GM23338 (cell line): ENCODE measurements around the gene DYSF. TPM values are rescaled to one million over a fixed set of nuclear protein-coding genes. Genes with fewer than 3 reads are reported as not detected.

Experiments used
- ATAC-seq: fragments of 200-7000 bp; cut with Tn5 transposase; 3 replicates; pipeline ENCODE4 v1.9.1; 2020
- DNase-seq: peaks from one replicate; pipeline ENCODE4 v3.0.0-alpha.2; 2015; ENCODE audit warnings: low spot score
- H2AFZ ChIP-seq: fragments of 200-600 bp; sonication (generic); 2 replicates; pipeline ENCODE4 v1.8.0; 2016; ENCODE audit warnings: antibody characterized with exemption, mild to moderate bottlenecking, moderate library complexity
- H3F3A ChIP-seq: fragments of 200-600 bp; sonication (generic); replicated peaks from 2 replicates; pipeline ENCODE4 v1.8.0; 2017; ENCODE audit warnings: antibody characterized with exemption, mixed run types, low read depth
- H3K27ac ChIP-seq: fragments of 200-600 bp; sonication (generic); 2 replicates; pipeline ENCODE4 v1.6.1; 2016; ENCODE audit warnings: low read depth
- H3K27me3 ChIP-seq: fragments of 200-600 bp; sonication (generic); 2 replicates; pipeline ENCODE4 v1.8.0; 2016; ENCODE audit warnings: mild to moderate bottlenecking, mixed run types, moderate library complexity; ENCODE audit not compliant: insufficient read depth
- H3K36me3 ChIP-seq: fragments of 200-600 bp; sonication (generic); 2 replicates; pipeline ENCODE4 v1.8.0; 2016; ENCODE audit warnings: mild to moderate bottlenecking; ENCODE audit not compliant: insufficient read depth
- H3K4me1 ChIP-seq: fragments of 200-600 bp; sonication (generic); 2 replicates; pipeline ENCODE4 v1.8.0; 2016; ENCODE audit warnings: mild to moderate bottlenecking, moderate library complexity; ENCODE audit not compliant: insufficient read depth
- H3K4me2 ChIP-seq: fragments of 200-600 bp; sonication (generic); 2 replicates; pipeline ENCODE4 v1.7.1; 2017; ENCODE audit warnings: mixed run types
- H3K4me3 ChIP-seq: fragments of 200-600 bp; sonication (generic); 2 replicates; pipeline ENCODE4 v1.6.1; 2016; ENCODE audit warnings: mixed run types
- H3K79me2 ChIP-seq: fragments of 200-600 bp; sonication (generic); replicated peaks from 2 replicates; pipeline ENCODE4 v1.8.0; 2017; ENCODE audit warnings: mild to moderate bottlenecking; ENCODE audit not compliant: insufficient read depth
- H3K9me2 ChIP-seq: fragments of 200-600 bp; sonication (generic); 2 replicates; pipeline ENCODE4 v1.8.0; 2017; ENCODE audit not compliant: insufficient read depth
- H4K20me1 ChIP-seq: fragments of 200-600 bp; sonication (generic); replicated peaks from 2 replicates; pipeline ENCODE4 v1.8.0; 2017; ENCODE audit warnings: mild to moderate bottlenecking; ENCODE audit not compliant: insufficient read depth
- H3K27ac Mint-ChIP-seq: 2 replicates; pipeline ENCODE4 v1.8.0; 2020; ENCODE audit warnings: inconsistent platforms, mild to moderate bottlenecking, moderate library complexity, mixed read lengths
- H3K27me3 Mint-ChIP-seq: 3 replicates; pipeline ENCODE4 v1.8.0; 2022; ENCODE audit warnings: low read depth, mild to moderate bottlenecking, moderate library complexity, mixed read lengths, inconsistent platforms; ENCODE audit not compliant: insufficient read depth, poor library complexity
- H3K36me3 Mint-ChIP-seq: 3 replicates; pipeline ENCODE4 v1.8.0; 2021; ENCODE audit warnings: low read depth, mild to moderate bottlenecking, inconsistent platforms, moderate library complexity, mixed read lengths
- H3K4me1 Mint-ChIP-seq: 3 replicates; pipeline ENCODE4 v1.8.0; 2020; ENCODE audit warnings: mild to moderate bottlenecking, inconsistent platforms, mixed read lengths
- H3K4me3 Mint-ChIP-seq: 3 replicates; pipeline ENCODE4 v1.8.0; 2021; ENCODE audit warnings: moderate library complexity, mild to moderate bottlenecking, inconsistent platforms, mixed read lengths
- H3K9me3 Mint-ChIP-seq: 3 replicates; pipeline ENCODE4 v1.8.0; 2020; ENCODE audit warnings: moderate library complexity, mild to moderate bottlenecking, inconsistent platforms, mixed read lengths
- CREB1 ChIP-seq: fragments of 250-450 bp; sonication (Bioruptor Pico); IDR thresholded peaks from 2 replicates; pipeline ENCODE4 v1.5.0; 2020; ENCODE audit warnings: low read depth, mild to moderate bottlenecking, moderate library complexity
- CTCF ChIP-seq, 2 experiments: fragments of 200-600 bp in 1 of 2; sonication (generic) in 1 of 2; conservative IDR thresholded peaks; 2 replicates each; pipeline versions ENCODE4 v1.5.1 to v1.6.1; 2016 to 2017; ENCODE audit warnings: antibody characterized with exemption in 2 of 2, low read depth in 2 of 2, mild to moderate bottlenecking in 2 of 2, moderate library complexity in 1 of 2
- EZH2 ChIP-seq: fragments of 200-600 bp; sonication (generic); IDR thresholded peaks from one replicate; pipeline ENCODE4 v1.8.0; 2017; ENCODE audit warnings: antibody characterized with exemption, mild to moderate bottlenecking, low read depth; ENCODE audit not compliant: unreplicated experiment
- EZH2phosphoT487 ChIP-seq: fragments of 200-600 bp; sonication (generic); IDR thresholded peaks from one replicate; pipeline ENCODE4 v1.8.1; 2018; ENCODE audit warnings: antibody characterized with exemption; ENCODE audit not compliant: unreplicated experiment
- JUNB ChIP-seq: IDR thresholded peaks from one replicate; pipeline ENCODE4 v1.6.1; 2016; ENCODE audit warnings: antibody characterized with exemption; ENCODE audit not compliant: unreplicated experiment
- POLR2AphosphoS5 ChIP-seq: IDR thresholded peaks from 2 replicates; pipeline ENCODE4 v1.6.1; 2016; ENCODE audit warnings: antibody characterized with exemption, low read depth
- REST ChIP-seq: IDR thresholded peaks from one replicate; pipeline ENCODE4 v1.6.1; 2018; ENCODE audit warnings: antibody characterized with exemption; ENCODE audit not compliant: unreplicated experiment
- ZNF114 ChIP-seq: fragments of 250-450 bp; sonication (Bioruptor Pico); IDR thresholded peaks from 2 replicates; pipeline ENCODE4 v1.5.0; 2020; ENCODE audit warnings: mild to moderate bottlenecking, moderate library complexity
- ZNF331 ChIP-seq: fragments of 250-450 bp; sonication (Bioruptor Pico); IDR thresholded peaks from 2 replicates; pipeline ENCODE4 v1.5.0; 2020; ENCODE audit warnings: low read depth, mild to moderate bottlenecking, moderate library complexity
- polyA plus RNA-seq: library from polyadenylated mRNA; unstranded; fragments of >200 nt; fragmentation: Nextera tagmentation; extraction: Ambion mirVana; gene quantifications from 2 replicates; pipeline ENCODE4 v1.2.1, GENCODE V29; 2016
- total RNA-seq: library from RNA; depleted of rRNA; stranded (reverse); fragments of >200 nt; shearing (Covaris generic); gene quantifications from 2 replicates; pipeline ENCODE4 v1.2.3, GENCODE V29; 2014

DYSF gene
- total and polyA plus RNA-seq, 2 experiments from 2014 or later: 7.3 to 21.3 TPM

GRCh38 chr2:71603851-71604725, 150.7 kb downstream of the DYSF start:
- Histone ChIP-seq H3K9me2 (0 out of 2 replicates have a peak, but pooled peaks cover 5% of the 10 kb centered on the region), H3K4me2 (no peak overlapping the region), H3F3A (no peaks in the 10 kb centered on the region), H3K4me3 (no peak overlapping the region), H3K79me2 (no peaks in the 10 kb centered on the region), H3K27me3 (no peaks in the 10 kb centered on the region), H3K36me3 (no peaks in the 10 kb centered on the region), H4K20me1 (no peaks in the 10 kb centered on the region), H3K4me1 (0 out of 2 replicates have a peak, but pooled peaks cover 6% of the 10 kb centered on the region), H2AFZ (no peak overlapping the region), H3K27ac (no peak overlapping the region)
- H3K4me1 Mint-ChIP-seq: peaks cover 23% of the 10 kb centered on the region
- peaks cover 7% of the 10 kb centered on the region; the same call in 1 of the 3 replicates for H3K36me3 Mint-ChIP-seq
- no peaks in the 10 kb centered on the region for H3K9me3 Mint-ChIP-seq
- TF ChIP-seq JUNB (no peak), CTCF (conservative IDR thresholded peaks at IDR 0.05; ENCODE audit: low read depth in 2 of 2) (peak in 1 of 2 experiments; percentile 10; a peak in 1 of 4 replicates)
- H3K4me3 Mint-ChIP-seq: no peak overlapping the region
- peaks cover 7% of the 10 kb centered on the region for H3K27me3 Mint-ChIP-seq
- no peak overlapping the region for H3K27ac Mint-ChIP-seq
- DNase-seq (no peak), ATAC-seq (peak; percentile 26; the same call in 2 of the 3 replicates)

- peak overlapping the region; percentile 38; the same call in 1 of the 2 replicates for H3K27ac Mint-ChIP-seq
- 0 out of 2 replicates have a peak, but pooled peaks cover 5% of the 10 kb centered on the region for H3K9me2 ChIP-seq
- H3K9me3 Mint-ChIP-seq: no peaks in the 10 kb centered on the region
- ATAC-seq (no peak), DNase-seq (no peak)
- H3K27ac ChIP-seq: no peak overlapping the region
- no peak overlapping the region for H3K4me3 Mint-ChIP-seq
- H3K36me3 ChIP-seq: no peaks in the 10 kb centered on the region
- no peaks in the 10 kb centered on the region for H3F3A ChIP-seq
- no peak overlapping the region for H3K4me3 ChIP-seq
- H3K27me3 ChIP-seq: no peaks in the 10 kb centered on the region
- no peak overlapping the region for H3K4me2 ChIP-seq
- H3K36me3 Mint-ChIP-seq: peaks cover 7% of the 10 kb centered on the region; the same call in 1 of the 3 replicates
- TF ChIP-seq ZNF114 (CRISPR knock-in tag): no peak
- H3K4me1 ChIP-seq: 0 out of 2 replicates have a peak, but pooled peaks cover 6% of the 10 kb centered on the region
- no peaks in the 10 kb centered on the region for H4K20me1 ChIP-seq
- peaks cover 23% of the 10 kb centered on the region for H3K4me1 Mint-ChIP-seq
- no peak overlapping the region for H2AFZ ChIP-seq
- H3K27me3 Mint-ChIP-seq: peaks cover 7% of the 10 kb centered on the region
- H3K79me2 ChIP-seq: no peaks in the 10 kb centered on the region
Measured at GRCh38 chr2:71604726-71605120, 151.4 kb downstream of the DYSF start.

- Histone ChIP-seq H3K4me1 (0 out of 2 replicates have a peak, but pooled peaks cover 6% of the 10 kb centered on the region), H3F3A (no peaks in the 10 kb centered on the region), H3K79me2 (no peaks in the 10 kb centered on the region), H3K27ac (no peak overlapping the region), H3K9me2 (0 out of 2 replicates have a peak, but pooled peaks cover 5% of the 10 kb centered on the region), H2AFZ (0 out of 2 replicates have a peak overlapping the region, but pooled peaks have one; percentile 52), H3K27me3 (no peaks in the 10 kb centered on the region), H3K36me3 (no peaks in the 10 kb centered on the region), H4K20me1 (no peaks in the 10 kb centered on the region), H3K4me3 (no peak overlapping the region), H3K4me2 (no peak overlapping the region)
- H3K4me3 Mint-ChIP-seq: no peak overlapping the region
- ATAC-seq (peak; percentile 59), DNase-seq (no peak)
- peak overlapping the region; percentile 38; the same call in 1 of the 2 replicates for H3K27ac Mint-ChIP-seq
- H3K36me3 Mint-ChIP-seq: peaks cover 7% of the 10 kb centered on the region; the same call in 1 of the 3 replicates
- peaks cover 7% of the 10 kb centered on the region for H3K27me3 Mint-ChIP-seq
- H3K4me1 Mint-ChIP-seq: peaks cover 23% of the 10 kb centered on the region
- H3K9me3 Mint-ChIP-seq: no peaks in the 10 kb centered on the region
- no peak for TF ChIP-seq CTCF (conservative IDR thresholded peaks at IDR 0.05; ENCODE audit: low read depth in 2 of 2)
- no peak for TF ChIP-seq ZNF114 (CRISPR knock-in tag)
- TF ChIP-seq EZH2: no peak
- TF ChIP-seq POLR2AphosphoS5: no peak
- no peak for TF ChIP-seq REST
- no peak for TF ChIP-seq CREB1 (CRISPR knock-in tag)
- TF ChIP-seq JUNB: no peak
- TF ChIP-seq ZNF331 (CRISPR knock-in tag): no peak
- no peak for TF ChIP-seq EZH2phosphoT487
Measured at GRCh38 chr2:71605173-71605641, 151.8 kb downstream of the DYSF start.
